GM19395 (cell line): ENCODE data around the gene CARMIL1.

Experiments
- ATAC-seq: cut with Tn5 transposase; IDR thresholded peaks from one replicate; pipeline ENCODE4 v1.9.1; 2021; ENCODE audit warnings: mild to moderate bottlenecking, moderate library complexity; ENCODE audit not compliant: unreplicated experiment

Gene CARMIL1

DNA sequence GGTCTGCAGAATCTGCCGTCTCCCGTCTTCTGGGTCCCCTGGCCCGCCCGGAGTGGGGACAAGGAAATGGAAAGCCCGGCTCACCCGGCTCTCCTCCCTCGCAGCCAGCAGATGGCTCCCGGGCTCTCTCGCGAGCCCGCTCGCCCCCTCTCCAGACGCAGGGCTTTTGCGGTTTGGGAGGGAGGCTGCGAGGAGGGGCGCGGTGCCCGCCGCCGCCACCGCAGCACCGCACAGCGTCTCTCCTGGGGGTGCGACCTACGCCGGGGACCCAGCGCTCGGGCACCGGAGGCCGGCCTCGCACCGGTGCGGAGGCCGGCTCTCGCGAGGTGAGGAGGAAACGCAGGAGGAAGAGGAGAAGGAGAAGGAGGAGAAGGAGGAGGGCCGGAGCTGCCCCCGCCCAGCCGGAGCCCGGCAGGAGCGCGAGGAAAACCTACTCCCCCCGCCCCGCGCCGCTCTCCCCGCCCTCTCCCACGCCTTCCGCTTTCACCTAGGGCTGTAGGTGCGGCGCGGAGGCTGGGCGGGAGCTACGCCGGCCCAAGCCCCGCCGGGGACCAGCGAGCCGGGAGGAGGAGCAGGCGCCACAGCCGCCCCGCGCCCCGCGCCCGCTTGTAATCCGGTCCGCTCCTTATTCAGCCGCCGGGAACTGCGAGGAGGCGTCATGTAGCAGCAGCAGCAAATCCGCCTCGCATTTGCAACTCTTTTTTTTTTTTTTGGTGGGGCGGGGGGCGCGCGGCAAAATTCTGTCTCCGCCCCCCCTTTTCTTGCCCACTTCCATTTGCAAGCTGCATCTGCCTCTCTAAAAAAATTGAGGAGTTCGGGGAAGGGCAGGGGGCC lies at the start of gene CARMIL1:
TSS of gene CARMIL1 (plus strand) at position 461 of the 834 bp plus-strand sequence. CDS start 422 bp downstream, outside the sequence.
- peak; percentile 74 for ATAC-seq

DNA sequence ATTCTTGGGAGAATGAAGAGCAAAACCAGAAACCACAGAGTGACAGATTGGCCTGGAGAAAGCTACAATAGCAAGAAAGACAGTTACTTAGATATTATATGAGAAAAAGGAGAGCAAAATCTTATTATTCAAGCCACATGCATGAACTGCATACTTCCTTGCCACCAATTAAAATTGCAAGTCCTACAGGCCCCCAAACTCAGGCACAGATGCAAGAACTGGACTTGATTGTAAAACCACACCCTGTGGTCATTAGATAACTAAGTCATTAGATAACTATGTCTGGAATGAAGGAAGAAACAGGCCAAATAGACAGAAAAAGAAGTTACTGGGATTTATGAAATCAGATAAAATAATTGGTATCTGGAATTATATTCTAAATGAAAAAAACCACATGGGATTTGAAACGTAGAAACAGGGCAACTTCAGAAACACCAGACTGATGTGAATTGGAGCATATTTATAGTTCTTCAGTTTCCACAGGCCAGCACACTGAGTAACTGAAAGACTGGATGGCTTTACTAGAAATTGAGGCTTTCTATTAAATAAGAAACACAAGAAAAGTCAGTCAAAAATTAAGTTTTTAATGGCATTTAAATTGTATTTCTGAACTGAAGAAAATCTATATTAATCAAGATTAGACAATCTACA lies 49.4 kb upstream of the CARMIL1 start:
- ATAC-seq: no peak

GRCh38 chr6:25232479-25232878 lies 46.7 kb upstream of the CARMIL1 start:
- ATAC-seq: no peak

- ATAC-seq: no peak
Measured at GRCh38 chr6:25233226-25233625, 45.9 kb upstream of the CARMIL1 start.

- ATAC-seq: no peak
Measured at GRCh38 chr6:25237579-25237978, 41.6 kb upstream of the CARMIL1 start.

DNA sequence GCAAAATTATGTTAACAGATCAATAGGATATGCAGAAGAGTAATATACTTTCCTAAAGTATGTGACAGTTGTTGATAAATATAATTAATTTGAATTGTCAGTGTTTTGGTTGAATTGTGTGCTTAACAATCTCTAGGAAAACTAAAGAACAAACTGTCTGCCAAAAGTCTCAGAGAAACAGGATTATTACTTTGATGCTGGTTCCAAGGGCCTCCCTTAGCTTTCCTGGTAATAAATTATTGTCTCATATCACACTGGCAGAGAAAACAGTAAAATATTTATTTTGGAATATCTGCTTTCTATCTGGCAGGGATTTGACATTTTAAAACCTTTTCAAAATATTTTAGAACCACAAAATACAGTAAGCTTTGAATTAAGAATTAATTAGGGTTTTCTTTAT lies 40.1 kb upstream of the CARMIL1 start:
- ATAC-seq: no peak

DNA sequence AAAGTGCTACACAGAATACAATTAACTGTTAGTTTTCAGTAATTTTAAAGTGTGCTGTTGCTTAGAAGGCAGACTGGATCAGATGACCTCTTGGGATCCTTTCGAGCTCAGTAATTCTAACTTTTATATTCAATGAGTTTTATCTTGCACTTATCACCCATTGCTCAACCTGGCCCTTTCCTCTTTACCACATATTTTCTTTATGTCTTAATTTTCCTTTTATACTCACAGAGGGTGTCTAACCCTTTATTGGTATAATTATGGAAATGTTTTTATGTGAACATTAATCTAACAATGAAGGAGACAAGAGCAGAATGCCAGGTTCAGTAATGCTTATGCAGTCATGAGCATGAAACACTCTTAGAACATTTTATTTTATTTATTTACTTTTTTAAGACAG lies 39.7 kb upstream of the CARMIL1 start:
- no peak for ATAC-seq

DNA sequence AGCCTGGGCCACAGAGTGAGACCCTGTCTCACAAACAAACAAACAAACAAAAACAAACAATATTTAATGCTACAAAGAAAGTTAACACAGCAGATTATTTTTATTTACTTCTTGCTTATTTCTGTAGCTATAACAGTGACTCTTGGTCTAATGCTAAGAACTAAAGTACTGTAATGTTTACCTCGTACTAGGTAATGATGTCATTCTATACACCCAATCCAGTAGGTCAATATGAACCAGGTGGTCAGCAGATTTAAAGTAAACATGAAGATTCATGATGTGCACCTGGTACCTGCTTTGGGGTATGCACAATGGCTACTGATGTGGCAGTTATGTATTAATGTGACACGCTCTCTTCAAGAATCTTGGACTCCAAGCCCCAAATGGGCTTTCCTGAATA lies 36.6 kb upstream of the CARMIL1 start:
- ATAC-seq: no peak

GRCh38 chr6:25244865-25245264 lies 34.3 kb upstream of the CARMIL1 start:
- ATAC-seq: no peak

GRCh38 chr6:25248123-25248522 lies 31.1 kb upstream of the CARMIL1 start:
- no peak for ATAC-seq

DNA sequence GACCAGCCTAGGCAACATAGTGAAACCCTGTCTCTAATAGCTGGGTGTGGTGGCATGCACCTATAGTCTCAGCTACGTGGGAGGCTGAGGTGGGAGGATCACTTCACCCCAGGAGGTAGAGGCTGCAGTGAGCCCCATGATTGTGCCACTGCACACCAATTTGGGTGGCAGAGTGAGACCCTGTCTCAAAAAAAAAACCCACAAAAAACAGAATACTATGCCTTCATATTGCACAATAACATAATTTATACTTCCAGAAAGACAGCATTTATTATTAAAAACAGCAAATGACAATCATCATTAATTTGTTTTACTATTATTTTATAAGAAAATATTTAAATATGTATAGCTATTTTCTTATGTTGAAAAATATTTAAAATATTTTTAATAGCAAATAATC lies 30.0 kb upstream of the CARMIL1 start:
- no peak for ATAC-seq

- ATAC-seq: peak; percentile 85
Measured at GRCh38 chr6:25250878-25251277, 28.3 kb upstream of the CARMIL1 start.

DNA sequence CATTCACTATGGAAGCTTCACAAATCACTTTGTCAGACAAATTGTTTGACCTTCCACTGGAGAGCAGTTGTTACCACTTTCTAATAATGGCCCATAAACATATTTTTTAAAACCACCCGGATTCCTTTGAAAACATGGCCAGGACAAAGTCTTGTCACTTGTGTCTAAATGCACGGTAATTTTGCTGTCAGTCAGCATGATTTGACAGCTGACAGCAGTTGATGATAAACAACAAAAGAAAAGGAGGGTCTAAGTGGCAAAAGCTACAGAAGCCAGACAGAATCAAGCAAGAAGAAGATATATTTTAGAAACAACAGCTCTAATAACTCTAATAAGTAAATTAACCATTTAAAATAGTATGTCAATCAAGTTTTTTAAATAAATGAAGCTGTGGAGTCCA lies 27.7 kb upstream of the CARMIL1 start:
- ATAC-seq: peak; percentile 13

DNA sequence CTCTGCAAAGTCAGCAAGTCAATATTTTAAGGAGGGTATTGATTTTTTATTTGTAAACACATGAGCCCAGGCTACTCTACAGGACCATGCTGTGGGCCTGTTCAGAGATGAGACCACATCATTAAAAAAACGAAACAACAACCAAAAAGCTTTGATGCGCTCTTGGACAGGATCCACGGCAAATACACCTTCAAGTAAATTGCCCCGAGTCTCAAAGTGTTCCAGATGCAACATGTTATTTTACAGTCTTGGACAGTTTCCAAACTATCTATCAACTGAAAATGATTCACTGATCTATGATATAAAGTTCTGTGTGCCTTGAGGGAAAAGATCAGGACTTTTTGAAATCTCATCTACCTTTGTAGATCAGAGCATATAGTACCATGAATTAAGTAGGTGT lies 25.8 kb upstream of the CARMIL1 start:
- no peak for ATAC-seq

DNA sequence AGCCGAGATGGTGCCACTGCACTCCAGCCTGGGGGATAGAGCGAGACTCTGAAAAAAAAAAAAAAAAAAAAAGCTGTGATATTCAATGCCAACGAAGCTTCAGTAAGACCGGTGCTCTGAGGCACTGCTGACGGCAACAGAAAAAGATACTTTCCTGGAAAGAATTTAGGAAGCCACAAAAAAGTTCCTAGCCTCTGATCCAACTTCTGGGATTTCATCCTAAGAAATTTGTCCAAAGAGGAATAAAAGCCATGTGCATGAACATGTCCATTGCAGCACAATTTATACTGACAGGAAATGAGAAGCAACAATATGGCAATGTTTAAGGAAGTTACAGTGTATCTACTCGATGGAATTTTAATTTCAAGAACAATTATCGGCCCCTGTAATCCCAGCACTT lies 24.5 kb upstream of the CARMIL1 start:
- ATAC-seq: no peak

- no peak for ATAC-seq
Measured at GRCh38 chr6:25257686-25258348, 21.4 kb upstream of the CARMIL1 start.

DNA sequence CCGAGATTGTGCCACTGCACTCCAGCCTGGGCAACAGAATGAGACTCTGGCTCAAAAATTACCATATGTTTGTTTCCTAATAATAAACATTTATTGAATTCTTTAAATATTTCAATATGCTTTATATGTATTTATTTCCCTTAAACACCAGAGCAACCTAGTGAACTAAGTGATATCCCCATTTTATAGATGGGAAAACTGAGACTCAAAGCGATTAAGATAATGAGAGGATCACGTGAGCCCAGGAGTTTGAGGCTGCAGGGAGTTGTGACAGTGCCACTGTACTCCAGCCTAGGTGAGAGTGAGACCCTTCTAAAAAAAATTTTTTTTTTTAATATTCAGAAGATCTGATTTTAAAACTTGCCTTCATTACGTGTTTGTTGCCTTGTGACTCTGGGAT lies 19.4 kb upstream of the CARMIL1 start:
- ATAC-seq: no peak

- no peak for ATAC-seq
Measured at GRCh38 chr6:25263657-25264056, 15.5 kb upstream of the CARMIL1 start.

DNA sequence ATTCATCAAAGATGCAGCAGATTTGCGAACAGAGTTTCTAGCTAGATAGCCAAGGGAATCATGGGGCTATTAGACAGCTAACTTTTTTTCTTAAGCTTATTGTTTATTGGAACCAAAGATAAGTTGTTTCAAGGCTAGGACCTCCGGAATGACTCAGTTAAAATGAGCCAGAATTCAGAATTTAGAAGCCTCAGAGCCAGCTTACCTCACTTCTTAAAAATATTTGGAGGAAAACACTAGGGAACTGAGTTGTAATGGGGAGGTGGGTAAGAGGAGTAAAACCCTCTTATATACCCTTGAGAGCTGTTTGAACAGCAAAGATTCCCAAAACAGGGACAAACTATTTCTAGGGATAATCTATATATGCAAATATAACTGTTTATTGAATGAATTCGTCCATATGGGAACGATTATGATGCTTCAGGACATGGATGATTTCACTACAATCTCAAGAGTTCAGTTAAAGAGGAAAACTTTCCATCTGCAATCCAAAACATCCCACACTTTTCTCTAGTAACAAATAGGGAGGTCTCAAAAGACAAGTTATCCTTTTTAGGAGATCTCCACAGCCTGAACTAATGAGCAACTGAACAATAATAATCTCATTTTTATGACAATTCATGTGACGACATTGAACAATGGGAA lies 12.6 kb upstream of the CARMIL1 start:
- no peak for ATAC-seq

DNA sequence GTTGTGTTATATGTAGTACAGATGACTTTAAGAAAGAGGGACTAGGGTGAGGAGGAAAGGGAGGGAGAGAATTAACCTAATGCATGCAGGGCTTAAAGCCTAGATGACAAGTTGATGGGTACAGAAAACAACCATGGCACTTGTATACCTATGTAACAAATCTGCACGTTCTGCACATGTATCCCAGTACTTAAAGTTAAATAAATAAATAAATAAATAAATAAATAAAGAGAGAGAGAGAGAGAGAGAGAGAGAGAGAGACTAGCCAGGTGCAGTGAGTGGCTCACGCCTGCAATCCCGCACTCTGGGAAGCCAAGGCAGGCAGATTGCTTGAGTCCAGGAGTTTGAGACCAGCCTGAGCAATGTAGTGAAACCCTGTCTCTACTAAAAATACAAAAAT lies 11.5 kb upstream of the CARMIL1 start:
- no peak for ATAC-seq

- no peak for ATAC-seq
Measured at GRCh38 chr6:25270559-25270958, 8.6 kb upstream of the CARMIL1 start.
